Activated CD4-positive, alpha-beta T cell treated with anti-CD3 and anti-CD28 coated beads, Interleukin-2, amount 50 U/mL, for 1 hour (primary cell): ENCODE measurements around the gene OR4K1.
"Not testable (repeated sequence)": the region's sequence is repeated elsewhere in the genome, so short reads cannot be mapped to it uniquely, and the experiment has no call there.

Experiments
- DNase-seq: peaks from one replicate; pipeline ENCODE4 v3.0.0-alpha.2; 2020

Gene OR4K1

GRCh38 chr14:19930617-19931016 is at the start of gene OR4K1:
OR4K1 (plus strand) TSS chr14:19930917; CDS start chr14:19935667, 4,750 bp downstream.
- no peak for DNase-seq

- no peak for DNase-seq
Observed at GRCh38 chr14:19895282-19895681, 35.4 kb upstream of the OR4K1 start.

GRCh38 chr14:19900999-19901398 is 29.7 kb upstream of the OR4K1 start:
- DNase-seq: no peak

- no peak for DNase-seq
Observed at GRCh38 chr14:19902409-19902808, 28.3 kb upstream of the OR4K1 start.

GRCh38 chr14:19906665-19907064 is 24.1 kb upstream of the OR4K1 start:
- no peak for DNase-seq

- no peak for DNase-seq
Observed at GRCh38 chr14:19911114-19911513, 19.6 kb upstream of the OR4K1 start.

GRCh38 chr14:19917243-19917642 is 13.5 kb upstream of the OR4K1 start:
- DNase-seq: no peak

GRCh38 chr14:19917955-19918518 is 12.7 kb upstream of the OR4K1 start:
- no peak for DNase-seq

GRCh38 chr14:19918553-19919264 is 12.0 kb upstream of the OR4K1 start:
- no peak for DNase-seq

GRCh38 chr14:19920021-19920657 is 10.6 kb upstream of the OR4K1 start, which contains the start of gene OR4K5:
OR4K5 (plus strand) TSS chr14:19920607; CDS start chr14:19920607, 0 bp downstream.
- no peak for DNase-seq

GRCh38 chr14:19941668-19942067 is 11.0 kb downstream of the OR4K1 start:
- no peak for DNase-seq

- DNase-seq: no peak
Observed at GRCh38 chr14:19947413-19948090, 16.8 kb downstream of the OR4K1 start.

GRCh38 chr14:19949218-19949617 is 18.5 kb downstream of the OR4K1 start:
- DNase-seq: no peak

- not testable (repeated sequence) for DNase-seq
Observed at GRCh38 chr14:19969735-19970134, 39.0 kb downstream of the OR4K1 start.

GRCh38 chr14:19974844-19975243 is 44.1 kb downstream of the OR4K1 start:
- no peak for DNase-seq

GRCh38 chr14:19975291-19975690 is 44.6 kb downstream of the OR4K1 start, which contains the start of gene OR4K15:
OR4K15 (plus strand) TSS chr14:19975591; CDS start chr14:19975591, 0 bp downstream.
- DNase-seq: no peak
